PC-9 (cell line): ENCODE measurements around the gene CIBAR2. TPM values are rescaled to one million over a fixed set of nuclear protein-coding genes. Genes with fewer than 3 reads are reported as not detected.

Experiments
- BruUV-seq: library from RNA; stranded (reverse); fragments of 400-500 nt; replicated peaks from 2 replicates; lab custom pipeline; 2021; lab: Mats Ljungman, UMichigan
- CTCF ChIA-PET: fragments of 300-600 bp; sonication (Branson Sonifier 250); formaldehyde crosslinking; loops from one replicate; lab custom pipeline; 2022; ENCODE audit warnings: antibody characterized with exemption; lab: Charles Lee
- POLR2A ChIA-PET: fragments of 300-600 bp; sonication (Branson Sonifier 250); formaldehyde crosslinking; loops from one replicate; lab custom pipeline; 2022; ENCODE audit warnings: antibody characterized with exemption; ENCODE audit not compliant: unreplicated experiment; lab: Charles Lee
- DNase-seq, 2 experiments: peaks; one replicate each; pipeline versions ENCODE4 v3.0.0 to v3.0.0-alpha.2; 2015 to 2022; ENCODE audit warnings: mixed read lengths in 1 of 2
- H2AFZ ChIP-seq: fragments of 200-600 bp; sonication (generic); 2 replicates; pipeline ENCODE4 v1.8.1; 2017; ENCODE audit warnings: antibody characterized with exemption
- H3F3A ChIP-seq: fragments of 200-600 bp; sonication (generic); 2 replicates; pipeline ENCODE4 v1.8.1; 2017; ENCODE audit warnings: antibody characterized with exemption, mild to moderate bottlenecking, low read depth; ENCODE audit not compliant: insufficient read depth
- H3K27ac ChIP-seq: fragments of 200-600 bp; sonication (generic); 2 replicates; pipeline ENCODE4 v1.6.1; 2016; ENCODE audit warnings: mixed run types
- H3K27me3 ChIP-seq: fragments of 200-600 bp; sonication (generic); 2 replicates; pipeline ENCODE4 v1.6.1; 2016; ENCODE audit warnings: low read depth, mixed run types; ENCODE audit not compliant: insufficient read depth
- H3K36me3 ChIP-seq: fragments of 200-600 bp; sonication (generic); 2 replicates; pipeline ENCODE4 v1.6.1; 2016; ENCODE audit warnings: low read depth, mixed run types
- H3K4me1 ChIP-seq: fragments of 200-600 bp; sonication (generic); replicated peaks from 2 replicates; pipeline ENCODE4 v1.6.1; 2016; ENCODE audit warnings: mixed run types; ENCODE audit not compliant: insufficient read depth
- H3K4me2 ChIP-seq: fragments of 200-600 bp; sonication (generic); 2 replicates; pipeline ENCODE4 v1.6.1; 2017; ENCODE audit warnings: mixed run types
- H3K4me3 ChIP-seq: fragments of 200-600 bp; sonication (generic); 2 replicates; pipeline ENCODE4 v1.6.1; 2016; ENCODE audit warnings: mixed run types
- H3K79me2 ChIP-seq: fragments of 200-600 bp; sonication (generic); 2 replicates; pipeline ENCODE4 v1.6.1; 2017; ENCODE audit warnings: low read depth, mixed run types
- H3K9me2 ChIP-seq: fragments of 200-600 bp; sonication (generic); 2 replicates; pipeline ENCODE4 v1.8.1; 2017; ENCODE audit warnings: mild to moderate bottlenecking; ENCODE audit not compliant: insufficient read depth
- H3K9me3 ChIP-seq: fragments of 200-600 bp; sonication (generic); 2 replicates; pipeline ENCODE4 v1.8.1; 2016; ENCODE audit warnings: low read depth; ENCODE audit not compliant: insufficient read depth
- H4K20me1 ChIP-seq: fragments of 200-600 bp; sonication (generic); 2 replicates; pipeline ENCODE4 v1.8.1; 2017; ENCODE audit not compliant: insufficient read depth
- EZH2 ChIP-seq: fragments of 200-600 bp; sonication (generic); IDR thresholded peaks from 2 replicates; pipeline ENCODE4 v1.8.0; 2017; ENCODE audit warnings: antibody characterized with exemption, low read depth
- intact Hi-C: fragments of 100-400 bp; cut with micrococcal nuclease; formaldehyde crosslinking; loops from one replicate; pipeline ENCODE4 v1.10.0; 2022; ENCODE audit not compliant: unreplicated experiment
- total RNA-seq: library from RNA; stranded (reverse); gene quantifications from 2 replicates; pipeline ENCODE4 v1.2.3, GENCODE V29; 2021
- TF ChIP-seq, protein P1 (sequence below): fragments of 200-600 bp; sonication (generic); conservative IDR thresholded peaks from 2 replicates; pipeline ENCODE4 v1.6.1; 2017; ENCODE audit warnings: mixed run types, antibody characterized with exemption, mild to moderate bottlenecking, moderate library complexity

The CIBAR2 gene
- total RNA-seq, 1 experiment from 2014 or later, result not detected

DNA sequence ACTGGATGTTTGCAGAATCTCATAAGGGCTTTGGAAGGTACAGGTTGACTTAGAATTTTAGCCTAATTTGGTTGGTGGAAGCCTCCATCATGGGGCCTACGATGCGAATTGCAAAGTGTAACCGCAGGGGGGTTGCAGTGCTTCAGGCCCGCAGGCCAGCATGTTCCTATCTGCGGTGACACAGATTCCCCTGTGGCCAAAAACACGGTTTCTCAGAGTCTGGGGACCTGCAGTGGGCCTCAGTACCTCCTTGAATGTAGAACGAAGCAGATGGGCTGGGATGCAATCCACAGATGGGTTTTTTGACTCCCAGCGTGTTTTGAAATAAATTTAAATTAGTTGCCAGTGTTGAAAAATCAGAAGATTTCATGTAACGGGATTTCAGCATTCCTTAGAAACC lies 49.9 kb downstream of the CIBAR2 start:
- intact Hi-C loops, result no loop called here
- no peak overlapping the region for H3K4me3 ChIP-seq
- TF ChIP-seq, protein P1, sequence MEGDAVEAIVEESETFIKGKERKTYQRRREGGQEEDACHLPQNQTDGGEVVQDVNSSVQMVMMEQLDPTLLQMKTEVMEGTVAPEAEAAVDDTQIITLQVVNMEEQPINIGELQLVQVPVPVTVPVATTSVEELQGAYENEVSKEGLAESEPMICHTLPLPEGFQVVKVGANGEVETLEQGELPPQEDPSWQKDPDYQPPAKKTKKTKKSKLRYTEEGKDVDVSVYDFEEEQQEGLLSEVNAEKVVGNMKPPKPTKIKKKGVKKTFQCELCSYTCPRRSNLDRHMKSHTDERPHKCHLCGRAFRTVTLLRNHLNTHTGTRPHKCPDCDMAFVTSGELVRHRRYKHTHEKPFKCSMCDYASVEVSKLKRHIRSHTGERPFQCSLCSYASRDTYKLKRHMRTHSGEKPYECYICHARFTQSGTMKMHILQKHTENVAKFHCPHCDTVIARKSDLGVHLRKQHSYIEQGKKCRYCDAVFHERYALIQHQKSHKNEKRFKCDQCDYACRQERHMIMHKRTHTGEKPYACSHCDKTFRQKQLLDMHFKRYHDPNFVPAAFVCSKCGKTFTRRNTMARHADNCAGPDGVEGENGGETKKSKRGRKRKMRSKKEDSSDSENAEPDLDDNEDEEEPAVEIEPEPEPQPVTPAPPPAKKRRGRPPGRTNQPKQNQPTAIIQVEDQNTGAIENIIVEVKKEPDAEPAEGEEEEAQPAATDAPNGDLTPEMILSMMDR, result no peak
- no peak for TF ChIP-seq EZH2
- H3K4me1 ChIP-seq, result no peaks in the 10 kb centered on the region
- no peaks in the 10 kb centered on the region for H3K36me3 ChIP-seq
- no peaks in the 10 kb centered on the region for H3K9me2 ChIP-seq
- no peak for DNase-seq
- no peaks in the 10 kb centered on the region for H3K27me3 ChIP-seq
- no TSS peak for BruUV-seq
- no peak overlapping the region for H3K27ac ChIP-seq
- no peaks in the 10 kb centered on the region for H3K79me2 ChIP-seq
- no peaks in the 10 kb centered on the region for H4K20me1 ChIP-seq
- ChIA-PET CTCF (interaction anchor here (0.6 kb wide), 1 partner anchor 34 kb away, joined by 5 read pairs; no protein-coding TSS in a partner anchor), POLR2A (interaction anchor here (1.0 kb wide), 1 partner anchor 43 kb away, joined by 3 read pairs; no protein-coding TSS in a partner anchor)
- H3K9me3 ChIP-seq, result no peaks in the 10 kb centered on the region
- no peaks in the 10 kb centered on the region for H3F3A ChIP-seq
- H2AFZ ChIP-seq, result no peak overlapping the region
- no peak overlapping the region for H3K4me2 ChIP-seq

GRCh38 chr16:85061566-85061965 lies 50.7 kb downstream of the CIBAR2 start:
- Histone ChIP-seq H2AFZ (no peak overlapping the region), H3K27ac (no peak overlapping the region), H3K9me3 (no peaks in the 10 kb centered on the region), H3K27me3 (no peaks in the 10 kb centered on the region), H3K4me2 (no peak overlapping the region), H3K36me3 (no peaks in the 10 kb centered on the region), H3K4me3 (no peak overlapping the region), H3F3A (no peaks in the 10 kb centered on the region), H4K20me1 (no peaks in the 10 kb centered on the region), H3K4me1 (no peaks in the 10 kb centered on the region), H3K79me2 (no peaks in the 10 kb centered on the region), H3K9me2 (no peaks in the 10 kb centered on the region)
- DNase-seq, result no peak
- no TSS peak for BruUV-seq
- CTCF ChIA-PET, result no interaction called here
- POLR2A ChIA-PET, result no interaction called here
- TF ChIP-seq, protein P1, result no peak
- TF ChIP-seq EZH2, result no peak
- intact Hi-C loops, result no loop called here

DNA sequence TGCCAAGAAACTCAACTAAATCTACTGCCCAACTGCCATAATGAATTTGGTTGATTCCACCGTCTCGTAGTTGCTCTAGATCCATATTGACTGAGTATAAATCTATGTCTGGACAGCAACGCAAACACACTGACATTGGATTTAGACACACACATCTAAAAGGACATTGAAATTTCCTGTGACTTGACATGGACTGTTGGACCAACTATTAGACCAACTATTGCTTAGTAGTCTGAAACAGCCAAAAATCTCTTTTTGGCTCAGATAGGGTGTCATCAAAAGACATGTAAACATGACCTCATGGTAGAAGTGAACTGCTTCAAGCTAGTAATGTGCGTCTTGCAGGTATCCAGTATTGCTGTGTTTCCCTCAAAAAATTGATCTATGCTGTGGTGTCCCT lies 53.4 kb downstream of the CIBAR2 start:
- Histone ChIP-seq H4K20me1 (no peaks in the 10 kb centered on the region), H3K27ac (no peak overlapping the region), H3K36me3 (no peaks in the 10 kb centered on the region), H3K9me3 (no peaks in the 10 kb centered on the region), H2AFZ (no peak overlapping the region), H3K4me1 (peaks cover 16% of the 10 kb centered on the region), H3F3A (peaks cover 7% of the 10 kb centered on the region; the same call in 1 of the 2 replicates), H3K27me3 (no peaks in the 10 kb centered on the region), H3K4me2 (no peak overlapping the region), H3K4me3 (no peak overlapping the region), H3K9me2 (no peaks in the 10 kb centered on the region), H3K79me2 (no peaks in the 10 kb centered on the region)
- POLR2A ChIA-PET, result no interaction called here
- DNase-seq, result no peak
- intact Hi-C loops, result no loop called here
- TF ChIP-seq EZH2, result no peak
- TF ChIP-seq, protein P1, result no peak
- no TSS peak for BruUV-seq
- CTCF ChIA-PET, result no interaction called here
